Natural killer cell (primary cell): Measurements from ENCODE around the gene TRIM66. TPM values are rescaled to one million over a fixed set of nuclear protein-coding genes. Genes with fewer than 3 reads are reported as not detected.

Experiments used
- ATAC-seq, 3 donors: fragments of 150-1000 bp in 2 of 3; fragments of 200-7000 bp in 1 of 3; cut with Tn5 transposase; 1 replicate in 1 of 3; 2 replicates in 2 of 3; pipeline ENCODE4 v1.10.0; 2021; ENCODE audit warnings: mild to moderate bottlenecking in 2 of 3, moderate library complexity in 2 of 3
- DNase-seq, 2 donors: peaks; one replicate each; pipeline versions ENCODE4 v3.0.0 to v3.0.0-alpha.2; 2013 to 2021; ENCODE audit warnings: mixed read lengths in 1 of 2
- H3K27ac ChIP-seq: one replicate; pipeline ENCODE4 v1.5.1; 2013; ENCODE audit warnings: mild to moderate bottlenecking, low read length
- H3K27me3 ChIP-seq: one replicate; pipeline ENCODE4 v1.6.1; 2013; ENCODE audit warnings: low read length; ENCODE audit not compliant: control insufficient read depth, insufficient read depth
- H3K36me3 ChIP-seq: one replicate; pipeline ENCODE4 v1.6.1; 2013; ENCODE audit warnings: low read length; ENCODE audit not compliant: control insufficient read depth, insufficient read depth
- H3K4me1 ChIP-seq: one replicate; pipeline ENCODE4 v1.6.1; 2013; ENCODE audit warnings: low read length; ENCODE audit not compliant: control insufficient read depth, insufficient read depth
- H3K4me3 ChIP-seq: one replicate; pipeline ENCODE4 v1.5.1; 2013; ENCODE audit warnings: low read length
- H3K9me3 ChIP-seq: one replicate; pipeline ENCODE4 v1.6.1; 2013; ENCODE audit warnings: low read length; ENCODE audit not compliant: control insufficient read depth, insufficient read depth
- H3K27ac Mint-ChIP-seq, 2 donors: one replicate each; pipeline ENCODE4 v1.8.0; 2022; ENCODE audit warnings: mild to moderate bottlenecking in 2 of 2, mixed read lengths in 2 of 2, moderate library complexity in 1 of 2
- H3K27me3 Mint-ChIP-seq, 2 donors: one replicate each; pipeline ENCODE4 v1.8.0; 2022; ENCODE audit warnings: low read depth in 2 of 2, mixed read lengths in 2 of 2
- H3K36me3 Mint-ChIP-seq: one replicate; pipeline ENCODE4 v1.8.0; 2022; ENCODE audit warnings: mixed read lengths
- H3K4me1 Mint-ChIP-seq, 2 donors: one replicate each; pipeline ENCODE4 v1.8.0; 2022; ENCODE audit warnings: mixed read lengths in 2 of 2
- H3K4me3 Mint-ChIP-seq: one replicate; pipeline ENCODE4 v1.8.0; 2022; ENCODE audit warnings: mild to moderate bottlenecking, moderate library complexity, mixed read lengths
- H3K9me3 Mint-ChIP-seq, 2 donors: one replicate each; pipeline ENCODE4 v1.8.0; 2022; ENCODE audit warnings: mixed read lengths in 2 of 2
- CTCF ChIP-seq: fragments of 200-600 bp; IDR thresholded peaks from one replicate; pipeline ENCODE4 v1.8.0; 2022; ENCODE audit warnings: antibody characterized with exemption
- WGBS: methylation state at CpG from one replicate; pipeline ENCODE4 v1.1.7; 2013; ENCODE audit warnings: missing lambda C conversion rate; ENCODE audit not compliant: insufficient coverage; 5-methylcytosine and 5-hydroxymethylcytosine counted together
- intact Hi-C: fragments of 100-400 bp; cut with micrococcal nuclease; formaldehyde crosslinking; loops from one replicate; pipeline ENCODE4 v1.14.2; 2022
- total RNA-seq, 4 donors: library from RNA; stranded (reverse); fragments of 120-200 nt in 1 of 4; gene quantifications; one replicate each; pipeline versions ENCODE4 v1.2.3 to v1.2.4, GENCODE V29; 2013 to 2022

The TRIM66 gene
- total RNA-seq, 3 donors from 2014 or later (not counting 1 experiment from before 2014, with no cell fraction given): 13.7 to 24.4 (median 14.3) TPM

- Histone ChIP-seq H3K4me1 (peaks cover 10% of the 10 kb centered on the region), H3K27me3 (peaks cover 10% of the 10 kb centered on the region), H3K9me3 (no peaks in the 10 kb centered on the region), H3K36me3 (no peaks in the 10 kb centered on the region), H3K27ac (no peak within 1 kb of the TSS), H3K4me3 (peak within 1 kb of the TSS; percentile 36)
- Mint-ChIP-seq H3K27ac (no peak within 1 kb of the TSS), H3K4me1 (no peaks in the 10 kb centered on the region), H3K9me3 (no peaks in the 10 kb centered on the region), H3K36me3 (no peaks in the 10 kb centered on the region), H3K4me3 (peak within 1 kb of the TSS; percentile 43), H3K27me3 (peaks cover 37 to 71% of the 10 kb centered on the region in 2 donors)
- intact Hi-C loops: no loop called here
- peak in 1 of 2 donors; percentile 29 for DNase-seq
- TF ChIP-seq CTCF: no peak
- WGBS: 5% methylated on average over 55 of the region's 55 CpGs
- ATAC-seq: peak; percentile 17 to 59 (median 46)
Observed at GRCh38 chr11:8593935-8594909, 88.2 kb downstream of the TRIM66 start, which contains the start of gene STK33. Gene STK33 (minus strand): TSS chr11:8594228. CDS start chr11:8474905, 119,323 bp downstream.

GRCh38 chr11:8593455-8593854 is 89.0 kb downstream of the TRIM66 start:
- Mint-ChIP-seq H3K9me3 (no peaks in the 10 kb centered on the region), H3K27ac (no peak overlapping the region), H3K4me1 (no peaks in the 10 kb centered on the region), H3K27me3 (peaks cover 31 to 71% of the 10 kb centered on the region in 2 donors), H3K4me3 (peak overlapping the region; percentile 43), H3K36me3 (no peaks in the 10 kb centered on the region)
- intact Hi-C loops: no loop called here
- DNase-seq (no peak), ATAC-seq (no peak)
- 6% methylated on average over 5 of the region's 7 CpGs for WGBS
- peaks cover 10% of the 10 kb centered on the region for H3K27me3 ChIP-seq
- no peak for TF ChIP-seq CTCF
- peak overlapping the region; percentile 36 for H3K4me3 ChIP-seq
- no peaks in the 10 kb centered on the region for H3K9me3 ChIP-seq
- H3K36me3 ChIP-seq: no peaks in the 10 kb centered on the region
- no peak overlapping the region for H3K27ac ChIP-seq
- peaks cover 10% of the 10 kb centered on the region for H3K4me1 ChIP-seq

- Histone ChIP-seq H3K4me1 (no peaks in the 10 kb centered on the region), H3K36me3 (no peaks in the 10 kb centered on the region), H3K27me3 (no peaks in the 10 kb centered on the region), H3K27ac (no peak overlapping the region), H3K4me3 (no peak overlapping the region), H3K9me3 (no peaks in the 10 kb centered on the region)
- ATAC-seq (no peak), DNase-seq (no peak)
- no peaks in the 10 kb centered on the region for H3K36me3 Mint-ChIP-seq
- no peak for TF ChIP-seq CTCF
- intact Hi-C loops: no loop called here
- H3K9me3 Mint-ChIP-seq: no peaks in the 10 kb centered on the region
- no peaks in the 10 kb centered on the region for H3K4me1 Mint-ChIP-seq
- no peak overlapping the region for H3K4me3 Mint-ChIP-seq
- peaks cover 13 to 42% of the 10 kb centered on the region in 2 donors for H3K27me3 Mint-ChIP-seq
- no peak overlapping the region for H3K27ac Mint-ChIP-seq
Observed at GRCh38 chr11:8587915-8588314, 94.5 kb downstream of the TRIM66 start.
